Tibial nerve (tissue), 3 donors: ENCODE measurements around the gene SLC31A2.

Experiments
- CTCF ChIP-seq, 5 experiments: fragments of 200-600 bp in 3 of 5; fragments of 450-650 bp in 2 of 5; sonication (generic) in 3 of 5; IDR thresholded peaks; one replicate each; pipeline ENCODE4 v1.5.1; 2016 to 2019; ENCODE audit warnings: antibody characterized with exemption in 5 of 5, mild to moderate bottlenecking in 3 of 5, moderate library complexity in 2 of 5
- POLR2A ChIP-seq, 2 donors: fragments of 450-650 bp; IDR thresholded peaks; one replicate each; pipeline ENCODE4 v1.6.1; 2017; ENCODE audit warnings: antibody characterized with exemption in 2 of 2, mild to moderate bottlenecking in 2 of 2, moderate library complexity in 2 of 2

- no peak for TF ChIP-seq CTCF (IDR thresholded peaks at IDR 0.05)
- no peak for TF ChIP-seq POLR2A (IDR thresholded peaks at IDR 0.05)
These were observed 49.0 kb downstream of the SLC31A2 start for GRCh38 chr9:113199683-113200329.
